Esophagus squamous epithelium (tissue), 4 donors: ENCODE results near the gene ACSS3.

Source experiments
- POLR2A ChIP-seq, 4 donors: fragments of 450-650 bp; IDR thresholded peaks; one replicate each; pipeline ENCODE4 v1.6.1; 2017; ENCODE audit warnings: antibody characterized with exemption in 4 of 4, mild to moderate bottlenecking in 4 of 4, moderate library complexity in 3 of 4
- TF ChIP-seq, protein P1 (sequence below), 6 experiments: fragments of 450-650 bp in 4 of 6; fragments of 200-600 bp in 2 of 6; sonication (generic) in 2 of 6; IDR thresholded peaks; one replicate each; pipeline ENCODE4 v1.5.1; 2016 to 2019; ENCODE audit warnings: antibody characterized with exemption in 6 of 6, mild to moderate bottlenecking in 4 of 6, moderate library complexity in 4 of 6

- TF ChIP-seq, protein P1, sequence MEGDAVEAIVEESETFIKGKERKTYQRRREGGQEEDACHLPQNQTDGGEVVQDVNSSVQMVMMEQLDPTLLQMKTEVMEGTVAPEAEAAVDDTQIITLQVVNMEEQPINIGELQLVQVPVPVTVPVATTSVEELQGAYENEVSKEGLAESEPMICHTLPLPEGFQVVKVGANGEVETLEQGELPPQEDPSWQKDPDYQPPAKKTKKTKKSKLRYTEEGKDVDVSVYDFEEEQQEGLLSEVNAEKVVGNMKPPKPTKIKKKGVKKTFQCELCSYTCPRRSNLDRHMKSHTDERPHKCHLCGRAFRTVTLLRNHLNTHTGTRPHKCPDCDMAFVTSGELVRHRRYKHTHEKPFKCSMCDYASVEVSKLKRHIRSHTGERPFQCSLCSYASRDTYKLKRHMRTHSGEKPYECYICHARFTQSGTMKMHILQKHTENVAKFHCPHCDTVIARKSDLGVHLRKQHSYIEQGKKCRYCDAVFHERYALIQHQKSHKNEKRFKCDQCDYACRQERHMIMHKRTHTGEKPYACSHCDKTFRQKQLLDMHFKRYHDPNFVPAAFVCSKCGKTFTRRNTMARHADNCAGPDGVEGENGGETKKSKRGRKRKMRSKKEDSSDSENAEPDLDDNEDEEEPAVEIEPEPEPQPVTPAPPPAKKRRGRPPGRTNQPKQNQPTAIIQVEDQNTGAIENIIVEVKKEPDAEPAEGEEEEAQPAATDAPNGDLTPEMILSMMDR (IDR thresholded peaks at IDR 0.05), result no peak
- TF ChIP-seq POLR2A (IDR thresholded peaks at IDR 0.05), result no peak
These were observed 127.5 kb downstream of the ACSS3 start for GRCh38 chr12:81205416-81205815.
